NCI-H187 (cell line): ENCODE measurements around the gene TPSD1.
"Not testable (repeated sequence)": the region's sequence is repeated elsewhere in the genome, so short reads cannot be mapped to it uniquely, and the experiment has no call there.

Source experiments
- DNase-seq, 2 experiments: peaks; one replicate each; lab custom pipeline; 2025; lab: John Stamatoyannopoulos, UW

The TPSD1 gene

GRCh38 chr16:1281517-1281916 is 25.6 kb downstream of the TPSD1 start:
- no peak for DNase-seq

- DNase-seq, result no peak
Observed at GRCh38 chr16:1282324-1282973, 26.6 kb downstream of the TPSD1 start.

GRCh38 chr16:1283296-1283695 is 27.4 kb downstream of the TPSD1 start:
- no peak for DNase-seq

GRCh38 chr16:1283996-1284616 is 28.2 kb downstream of the TPSD1 start:
- DNase-seq, result no peak

GRCh38 chr16:1285669-1286512 is 30.0 kb downstream of the TPSD1 start:
- DNase-seq, result no peak

GRCh38 chr16:1286513-1287094 is 30.7 kb downstream of the TPSD1 start:
- DNase-seq, result no peak

GRCh38 chr16:1287982-1288670 is 32.3 kb downstream of the TPSD1 start:
- DNase-seq, result no peak

GRCh38 chr16:1288813-1289476 is 33.1 kb downstream of the TPSD1 start:
- DNase-seq, result no peak

- no peak for DNase-seq
Observed at GRCh38 chr16:1289477-1289866, 33.6 kb downstream of the TPSD1 start.

GRCh38 chr16:1290063-1290501 is 34.2 kb downstream of the TPSD1 start:
- DNase-seq, result no peak

GRCh38 chr16:1290860-1291575 is 35.1 kb downstream of the TPSD1 start:
- peak; percentile 69 to 93 for DNase-seq

- DNase-seq, result peak in 1 of 2 experiments; percentile 93
Observed at GRCh38 chr16:1291576-1291974, 35.7 kb downstream of the TPSD1 start.

GRCh38 chr16:1292208-1292607 is 36.3 kb downstream of the TPSD1 start:
- DNase-seq, result not testable (repeated sequence)

- DNase-seq, result not testable (repeated sequence)
Observed at GRCh38 chr16:1292808-1293207, 36.9 kb downstream of the TPSD1 start.

- DNase-seq, result no peak
Observed at GRCh38 chr16:1293921-1294656, 38.2 kb downstream of the TPSD1 start.

GRCh38 chr16:1295465-1295864 is 39.6 kb downstream of the TPSD1 start:
- no peak for DNase-seq

GRCh38 chr16:1296688-1297017 is 40.8 kb downstream of the TPSD1 start:
- not testable (repeated sequence) for DNase-seq

- no peak for DNase-seq
Observed at GRCh38 chr16:1297018-1297696, 41.3 kb downstream of the TPSD1 start.

GRCh38 chr16:1298406-1298805 is 42.5 kb downstream of the TPSD1 start:
- no peak for DNase-seq
